ENCODE results near the gene CMTM7. TPM values are rescaled to one million over a fixed set of nuclear protein-coding genes. Genes with fewer than 3 reads are reported as not detected.
A peak's percentile ranks its signal among the peaks of the same experiment; 100 is the strongest.

The CMTM7 gene
- total and polyA plus RNA-seq, 2 of the 8 experiments (the other 6 are each of a cell fraction or from before 2014, with no cell fraction given): 33.3 to 65.8 TPM

DNA sequence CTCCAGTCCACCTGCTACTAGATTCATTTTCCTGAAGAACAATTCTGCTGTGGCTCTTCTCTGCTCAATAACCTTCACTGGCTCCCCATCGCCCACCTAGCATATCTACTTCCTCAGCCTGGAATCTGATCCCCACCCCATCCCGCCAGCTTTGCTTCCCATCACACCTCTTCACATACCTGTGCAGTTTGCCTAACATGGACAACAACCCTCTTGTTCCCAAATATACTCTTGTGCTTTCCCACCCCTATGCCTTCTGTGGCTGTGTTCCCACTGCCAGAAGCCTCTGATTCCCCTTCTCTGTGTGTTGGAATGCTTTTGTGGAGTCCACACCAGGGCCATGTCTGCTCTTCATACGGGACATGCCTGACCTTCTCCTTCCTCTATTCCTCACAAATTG is 29.5 kb downstream of the CMTM7 start:
- WGBS, 2 experiments (ENCODE audit: extremely low coverage in 1 of 2, insufficient coverage in 1 of 2, insufficient read length in 1 of 2, insufficient replicate concordance in 2 of 2, low coverage in 1 of 2, low lambda C conversion rate in 2 of 2, missing lambda C conversion rate in 1 of 2): 88% methylated on average over 3 of the region's 3 CpGs; no CpG with 5 or more reads in 1 of the 2 experiments
- Histone ChIP-seq H4K91ac (replicated peaks; ENCODE audit: insufficient read length, low read length) (no peak overlapping the region), H3K14ac (ENCODE audit: insufficient read length) (no peak overlapping the region), H3K23me2 (ENCODE audit: low read depth, low read length) (no peaks in the 10 kb centered on the region), H3K4me1 (replicated peaks in 1 of 4; ENCODE audit: control insufficient read depth in 3 of 4, insufficient read depth in 4 of 4, low read length in 3 of 4) (peaks cover 8 to 11% (median 10%) of the 10 kb centered on the region in 4 experiments), H2BK120ac (replicated peaks; ENCODE audit: low read depth, low read length) (no peak overlapping the region), H3K27me3 (replicated peaks in 1 of 4; ENCODE audit: control insufficient read depth in 3 of 4, extremely low read depth in 1 of 4, insufficient read depth in 3 of 4, low read length in 3 of 4) (no peaks in the 10 kb centered on the region), H3K4ac (replicated peaks; ENCODE audit: insufficient read length, low read depth, low read length) (peak overlapping the region; percentile 44), H3K9ac (replicated peaks in 1 of 4; ENCODE audit: extremely low read depth in 1 of 4, low read depth in 3 of 4, low read length in 3 of 4) (no peak overlapping the region), H2AK5ac (ENCODE audit: low read depth, low read length) (peak overlapping the region; percentile 82), H4K20me1 (replicated peaks in 1 of 2; ENCODE audit: control insufficient read depth in 1 of 2, insufficient read depth in 2 of 2, low read length in 2 of 2) (peaks cover 0 to 2% of the 10 kb centered on the region in 2 experiments), H2BK5ac (ENCODE audit: low read depth, low read length) (0 out of 2 replicates have a peak overlapping the region, but pooled peaks have one; percentile 36), H2BK12ac (ENCODE audit: low read depth, low read length) (peak overlapping the region; percentile 89; the same call in 1 of the 2 replicates), H3K4me2 (ENCODE audit: insufficient read depth in 1 of 2, low read depth in 2 of 2, low read length in 2 of 2) (no peak overlapping the region; a peak in 1 of 4 replicates), H4K5ac (ENCODE audit: insufficient read length, low read depth, low read length) (no peak overlapping the region), H2BK15ac (ENCODE audit: low read length) (peak overlapping the region; percentile 36; the same call in 1 of the 2 replicates), H3K18ac (ENCODE audit: extremely low read depth, low read length) (peak overlapping the region; percentile 55; the same call in 1 of the 2 replicates), H3K4me3 (ENCODE audit: extremely low read depth in 1 of 4, insufficient read depth in 2 of 4, low read depth in 3 of 4, low read length in 4 of 4) (no peak overlapping the region), H4K8ac (ENCODE audit: extremely low read depth, insufficient read depth, low read length) (no peak overlapping the region), H2AFZ (ENCODE audit: low read length) (no peak overlapping the region), H2BK20ac (ENCODE audit: low read length) (peak overlapping the region; percentile 48; the same call in 1 of the 2 replicates), H3K79me2 (ENCODE audit: control insufficient read depth in 1 of 2, insufficient read depth in 2 of 2, low read length in 2 of 2) (peaks cover 0 to 48% of the 10 kb centered on the region in 2 experiments; a peak in 2 of 4 replicates), H3K9me3 (ENCODE audit: insufficient read depth in 2 of 2, low read depth in 1 of 2, low read length in 1 of 2) (no peaks in the 10 kb centered on the region; a peak in 1 of 4 replicates), H3K23ac (ENCODE audit: insufficient read length) (no peak overlapping the region), H3K56ac (replicated peaks; ENCODE audit: insufficient read length, low read depth, low read length) (no peak overlapping the region), H3K36me3 (ENCODE audit: control insufficient read depth in 2 of 4, insufficient read depth in 4 of 4, low read length in 3 of 4) (no peaks in the 10 kb centered on the region), H3K79me1 (ENCODE audit: low read depth, low read length) (peaks cover 6% of the 10 kb centered on the region; the same call in 1 of the 2 replicates), H3K27ac (ENCODE audit: low read depth, low read length) (no peak overlapping the region)
- CTCF ChIA-PET (ENCODE audit: partially characterized antibody): interaction anchor here (0.6 to 8.2 kb wide), 3 partner anchors 18 to 47 kb away, joined by 4 to 47 read pairs (median 10); no protein-coding TSS in a partner anchor
- FAIRE-seq (no peak), DNase-seq (ENCODE audit: low read depth in 1 of 2, low spot score in 2 of 2) (peak in 1 of 2 experiments; percentile 39)
- POLR2A ChIA-PET (ENCODE audit: partially characterized antibody): interaction anchor here (0.6 to 1.6 kb wide), 3 partner anchors 39 to 43 kb away, joined by 3 to 5 read pairs (median 3); no protein-coding TSS in a partner anchor
- TF ChIP-seq TCF12 (IDR thresholded peaks at IDR 0.05; ENCODE audit: low read depth, low read length): no peak
- TF ChIP-seq TAF1 (IDR thresholded peaks at IDR 0.05; ENCODE audit: low read depth, low read length): no peak
- TF ChIP-seq, protein P1, sequence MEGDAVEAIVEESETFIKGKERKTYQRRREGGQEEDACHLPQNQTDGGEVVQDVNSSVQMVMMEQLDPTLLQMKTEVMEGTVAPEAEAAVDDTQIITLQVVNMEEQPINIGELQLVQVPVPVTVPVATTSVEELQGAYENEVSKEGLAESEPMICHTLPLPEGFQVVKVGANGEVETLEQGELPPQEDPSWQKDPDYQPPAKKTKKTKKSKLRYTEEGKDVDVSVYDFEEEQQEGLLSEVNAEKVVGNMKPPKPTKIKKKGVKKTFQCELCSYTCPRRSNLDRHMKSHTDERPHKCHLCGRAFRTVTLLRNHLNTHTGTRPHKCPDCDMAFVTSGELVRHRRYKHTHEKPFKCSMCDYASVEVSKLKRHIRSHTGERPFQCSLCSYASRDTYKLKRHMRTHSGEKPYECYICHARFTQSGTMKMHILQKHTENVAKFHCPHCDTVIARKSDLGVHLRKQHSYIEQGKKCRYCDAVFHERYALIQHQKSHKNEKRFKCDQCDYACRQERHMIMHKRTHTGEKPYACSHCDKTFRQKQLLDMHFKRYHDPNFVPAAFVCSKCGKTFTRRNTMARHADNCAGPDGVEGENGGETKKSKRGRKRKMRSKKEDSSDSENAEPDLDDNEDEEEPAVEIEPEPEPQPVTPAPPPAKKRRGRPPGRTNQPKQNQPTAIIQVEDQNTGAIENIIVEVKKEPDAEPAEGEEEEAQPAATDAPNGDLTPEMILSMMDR (IDR thresholded peaks at IDR 0.05; ENCODE audit: control extremely low read depth in 1 of 3, insufficient read depth in 1 of 3, low read depth in 1 of 3, low read length in 3 of 3): no peak
- no peak for TF ChIP-seq CTBP2 (IDR thresholded peaks at IDR 0.05; ENCODE audit: borderline replicate concordance, insufficient read depth, insufficient read length, low read length)
- no peak for TF ChIP-seq ZNF274 (IDR thresholded peaks at IDR 0.05; ENCODE audit: borderline replicate concordance, extremely low read depth, low read length)
- TF ChIP-seq SIN3A (conservative IDR thresholded peaks at IDR 0.05 in 1 of 2, IDR thresholded peaks at IDR 0.05 in 1 of 2; ENCODE audit: low read depth in 1 of 2, low read length in 2 of 2): no peak
- no peak for TF ChIP-seq RAD21 (IDR thresholded peaks at IDR 0.05 in 1 of 2, conservative IDR thresholded peaks at IDR 0.05 in 1 of 2; ENCODE audit: low read depth in 2 of 2, low read length in 2 of 2)
- no peak for TF ChIP-seq CBX8 (IDR thresholded peaks at IDR 0.05; ENCODE audit: borderline replicate concordance, low read depth, low read length)
- no peak for TF ChIP-seq POU5F1 (IDR thresholded peaks at IDR 0.05; ENCODE audit: low read depth, low read length)
